Fibroblast of villous mesenchyme (primary cell): ENCODE results near the gene IGFBP1. TPM values are rescaled to one million over a fixed set of nuclear protein-coding genes. Genes with fewer than 3 reads are reported as not detected.
A peak's percentile ranks its signal among the peaks of the same experiment; 100 is the strongest.
"Not testable (repeated sequence)": the region's sequence is repeated elsewhere in the genome, so short reads cannot be mapped to it uniquely, and the experiment has no call there.

ENCODE experiments used
- DNase-seq: peaks from one replicate; pipeline ENCODE4 v3.0.0-alpha.2; 2010; ENCODE audit warnings: low read depth
- H3K4me3 ChIP-seq: 2 replicates; pipeline ENCODE4 v1.5.1; 2011; ENCODE audit warnings: low read depth, mild to moderate bottlenecking, low read length
- CTCF ChIP-seq: IDR thresholded peaks from 2 replicates; pipeline ENCODE4 v1.5.1; 2012; ENCODE audit warnings: low read depth, mild to moderate bottlenecking, low read length; ENCODE audit not compliant: insufficient read depth
- small RNA-seq: library from RNA; depleted of rRNA; stranded (forward); fragments of <200 nt; gene quantifications from one replicate; pipeline ENCODE3, GENCODE V24; 2012
- total RNA-seq: library from RNA; depleted of rRNA; stranded (reverse); fragments of >200 nt; gene quantifications from 2 replicates; pipeline ENCODE4 v1.2.3, GENCODE V29; 2012

IGFBP1 gene
- total RNA-seq, 1 donor = under 0.01 TPM

- DNase-seq = no peak
- no peak overlapping the region for H3K4me3 ChIP-seq
- no peak for TF ChIP-seq CTCF
These were observed 51.3 kb downstream of the IGFBP1 start for GRCh38 chr7:45939574-45939973.

GRCh38 chr7:45940237-45940781 is 52.0 kb downstream of the IGFBP1 start:
- DNase-seq = peak; percentile 42

GRCh38 chr7:45940939-45941338 is 52.7 kb downstream of the IGFBP1 start:
- no peak overlapping the region for H3K4me3 ChIP-seq
- no peak for TF ChIP-seq CTCF
- no peak for DNase-seq

More at GRCh38 chr7:45940237-45940781, 52.0 kb downstream of the IGFBP1 start:
- not testable (repeated sequence) for H3K4me3 ChIP-seq

Small RNA genes lying within 50 kb of the gene (small RNA-seq; reads per million reads assigned to genes)
- not detected for gene RNU6-326P

Other genes with a start within 250 kb of the IGFBP1 start
- gene CCDC201, start 15.4 kb upstream of the IGFBP1 start, total RNA-seq = not detected in 2 replicates
- gene IGFBP3, start 32.8 kb downstream of the IGFBP1 start, total RNA-seq = 88.5 and 175 TPM in 2 replicates